ENCODE measurements around the gene POM121C.
"Not testable (repeated sequence)": the region's sequence is repeated elsewhere in the genome, so short reads cannot be mapped to it uniquely, and the experiment has no call there.

DNA sequence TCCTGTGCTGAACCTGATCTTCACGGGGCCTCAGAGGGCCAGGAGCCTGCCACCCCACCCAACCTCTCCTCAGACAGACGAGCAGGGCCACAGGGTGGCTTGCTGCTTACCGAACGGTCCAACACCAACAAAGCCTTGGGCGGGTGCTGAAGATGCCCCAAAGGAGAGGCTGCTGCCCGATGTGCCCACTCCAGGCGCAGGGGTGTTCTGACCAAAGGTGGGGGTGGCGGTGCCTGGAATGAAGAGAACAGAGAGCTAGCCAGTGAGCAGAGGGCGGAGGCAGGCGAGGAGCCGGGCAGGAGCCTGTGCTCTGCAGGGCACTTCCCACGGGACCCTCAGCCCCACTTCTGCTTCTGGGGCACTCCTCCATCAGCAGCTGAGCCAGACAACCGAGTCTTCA is 66.9 kb downstream of the POM121C start:
- TF ChIP-seq POLR2A (IDR thresholded peaks at IDR 0.05), result not testable (repeated sequence)
- TF ChIP-seq, protein P1, sequence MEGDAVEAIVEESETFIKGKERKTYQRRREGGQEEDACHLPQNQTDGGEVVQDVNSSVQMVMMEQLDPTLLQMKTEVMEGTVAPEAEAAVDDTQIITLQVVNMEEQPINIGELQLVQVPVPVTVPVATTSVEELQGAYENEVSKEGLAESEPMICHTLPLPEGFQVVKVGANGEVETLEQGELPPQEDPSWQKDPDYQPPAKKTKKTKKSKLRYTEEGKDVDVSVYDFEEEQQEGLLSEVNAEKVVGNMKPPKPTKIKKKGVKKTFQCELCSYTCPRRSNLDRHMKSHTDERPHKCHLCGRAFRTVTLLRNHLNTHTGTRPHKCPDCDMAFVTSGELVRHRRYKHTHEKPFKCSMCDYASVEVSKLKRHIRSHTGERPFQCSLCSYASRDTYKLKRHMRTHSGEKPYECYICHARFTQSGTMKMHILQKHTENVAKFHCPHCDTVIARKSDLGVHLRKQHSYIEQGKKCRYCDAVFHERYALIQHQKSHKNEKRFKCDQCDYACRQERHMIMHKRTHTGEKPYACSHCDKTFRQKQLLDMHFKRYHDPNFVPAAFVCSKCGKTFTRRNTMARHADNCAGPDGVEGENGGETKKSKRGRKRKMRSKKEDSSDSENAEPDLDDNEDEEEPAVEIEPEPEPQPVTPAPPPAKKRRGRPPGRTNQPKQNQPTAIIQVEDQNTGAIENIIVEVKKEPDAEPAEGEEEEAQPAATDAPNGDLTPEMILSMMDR (IDR thresholded peaks at IDR 0.05), result not testable (repeated sequence)

All from testis (tissue), 2 donors.